Mucosa of gallbladder (tissue), 1 donor: ENCODE data around the gene FARP2. TPM values are rescaled to one million over a fixed set of nuclear protein-coding genes. Genes with fewer than 3 reads are reported as not detected.
"Not testable (repeated sequence)": the region's sequence is repeated elsewhere in the genome, so short reads cannot be mapped to it uniquely, and the experiment has no call there.

Source experiments
- DNase-seq: peaks from one replicate; pipeline ENCODE4 v3.0.0-alpha.2; 2020; ENCODE audit warnings: low spot score
- total RNA-seq: library from RNA; stranded (reverse); gene quantifications from one replicate; pipeline ENCODE4 v1.2.1, GENCODE V29; 2021
- donor health status: DM: no; HTN: no; CAD: no.

The FARP2 gene
- total RNA-seq, 1 donor from 2014 or later = 68.8 TPM

DNA sequence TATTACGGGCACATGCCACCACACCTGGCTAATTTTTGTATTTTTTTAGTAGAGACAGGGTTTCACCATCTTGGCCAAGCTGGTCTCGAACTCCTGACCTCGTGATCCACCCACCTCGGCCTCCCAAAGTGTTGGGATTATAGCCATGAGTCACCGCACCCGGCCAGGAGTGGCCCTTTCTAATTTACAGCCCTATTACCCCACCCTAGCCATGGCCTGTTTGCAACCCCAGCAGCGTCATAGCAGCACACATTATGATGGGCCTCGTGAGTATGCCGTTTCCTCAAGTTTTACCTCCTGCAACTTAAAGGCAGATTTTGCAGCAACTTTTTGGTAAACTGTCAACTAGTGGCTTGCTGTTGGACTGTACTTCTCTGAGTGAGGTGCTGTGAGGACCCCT lies 97.8 kb downstream of the FARP2 start:
- not testable (repeated sequence) for DNase-seq

- no peak for DNase-seq
Observed at GRCh38 chr2:241454837-241455485, 98.9 kb downstream of the FARP2 start.

- DNase-seq = no peak
Observed at GRCh38 chr2:241456546-241456945, 100.5 kb downstream of the FARP2 start.

- no peak for DNase-seq
Observed at GRCh38 chr2:241458687-241459086, 102.6 kb downstream of the FARP2 start.

DNA sequence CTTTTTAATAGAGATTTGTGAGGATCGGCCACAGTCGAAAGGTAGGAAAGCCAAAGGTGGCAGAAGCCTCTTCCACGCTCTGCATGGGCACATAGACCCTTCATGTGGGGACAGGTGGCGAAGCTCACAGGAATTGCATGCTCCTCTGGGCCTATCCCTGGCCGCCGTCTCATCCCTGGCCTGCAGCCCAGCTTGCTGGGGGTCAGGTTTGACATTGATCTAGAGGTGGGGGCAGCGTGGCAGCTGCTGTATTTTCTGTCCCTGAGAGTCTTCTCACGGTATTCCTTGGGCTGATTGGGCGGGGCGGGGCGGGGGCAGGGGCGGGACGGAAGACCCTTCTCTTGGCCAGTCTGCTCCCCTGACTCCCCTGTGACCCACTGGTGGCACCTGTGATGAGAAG lies 103.4 kb downstream of the FARP2 start:
- DNase-seq = no peak

DNA sequence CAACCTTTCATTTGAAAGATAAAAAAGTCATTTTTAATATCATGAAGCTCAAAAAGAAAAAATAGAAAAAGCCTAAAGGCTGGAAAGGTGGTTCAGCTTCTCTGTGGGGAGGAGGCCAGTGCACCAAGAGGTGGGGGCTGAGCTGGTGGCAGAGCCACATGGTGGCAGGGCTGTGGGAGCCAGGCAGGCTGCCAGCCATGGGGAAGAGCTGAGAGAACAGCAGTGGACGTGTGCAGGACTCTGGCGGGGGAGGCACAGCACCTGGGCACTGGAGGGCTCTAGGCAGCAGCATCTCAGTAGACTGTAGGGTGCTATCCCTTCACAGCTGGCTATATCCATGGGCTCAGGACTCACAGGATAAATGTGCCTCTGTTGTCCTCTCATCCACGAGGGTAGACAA lies 104.5 kb downstream of the FARP2 start:
- DNase-seq = no peak

GRCh38 chr2:241461693-241462677 lies 105.9 kb downstream of the FARP2 start:
- peak; percentile 15 for DNase-seq

DNA sequence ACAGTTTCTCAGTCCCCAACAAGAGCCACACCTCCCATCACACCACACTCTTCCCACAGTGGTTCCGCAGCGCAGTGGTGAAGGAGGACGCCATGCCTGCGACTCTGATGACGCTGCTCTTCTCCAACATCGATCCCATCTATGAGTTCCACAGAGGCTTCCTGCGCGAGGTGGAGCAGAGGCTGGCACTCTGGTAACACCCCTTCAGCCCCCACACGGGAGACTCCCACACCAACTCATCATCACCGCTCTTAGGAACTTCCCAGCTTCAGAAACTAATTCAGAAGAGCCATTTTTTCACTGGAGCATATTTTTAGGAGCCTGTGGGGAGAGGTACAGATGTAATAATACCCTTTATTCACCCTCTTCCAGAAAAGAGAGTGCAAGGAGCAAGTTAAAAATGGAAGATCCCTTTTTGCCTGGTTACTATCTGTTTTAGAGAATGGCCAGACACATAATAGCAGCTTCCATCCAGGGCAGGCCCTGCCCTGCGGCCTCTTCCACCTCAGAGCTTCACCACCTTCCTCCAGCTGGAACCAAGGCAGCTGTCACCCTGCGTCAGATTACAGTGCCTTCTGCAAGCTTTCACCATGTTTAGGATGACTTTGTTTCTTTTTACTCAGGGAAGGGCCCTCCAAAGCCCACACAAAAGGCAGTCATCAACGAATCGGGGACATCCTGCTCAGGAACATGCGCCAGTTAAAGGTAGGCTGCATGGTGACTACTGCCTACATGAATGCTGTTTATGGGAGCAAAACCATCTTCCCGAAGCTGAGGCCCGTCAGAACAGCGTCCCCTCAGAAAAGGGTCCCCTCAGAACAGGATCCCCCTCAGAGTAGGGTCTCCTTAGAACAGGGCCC lies 107.4 kb downstream of the FARP2 start:
- no peak for DNase-seq

DNA sequence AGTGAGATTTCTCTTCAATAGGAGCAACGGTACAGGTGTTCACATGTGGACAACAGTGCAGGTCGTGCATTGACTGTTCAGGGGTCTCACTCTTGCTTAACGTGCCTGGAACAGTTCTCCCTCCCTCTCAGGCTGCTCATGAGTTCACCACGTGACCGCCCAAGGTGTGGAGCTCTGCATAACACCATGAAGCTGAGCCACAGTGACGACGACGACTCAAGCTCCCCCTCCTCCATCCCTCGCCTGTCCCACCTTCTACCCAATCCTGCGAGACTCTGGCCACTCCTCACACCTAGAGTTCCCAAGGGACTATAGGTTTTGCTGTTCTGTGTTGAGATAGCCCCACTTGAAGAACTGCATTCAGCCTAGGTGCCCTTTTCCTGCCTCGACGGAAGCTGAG lies 109.5 kb downstream of the FARP2 start:
- no peak for DNase-seq

DNA sequence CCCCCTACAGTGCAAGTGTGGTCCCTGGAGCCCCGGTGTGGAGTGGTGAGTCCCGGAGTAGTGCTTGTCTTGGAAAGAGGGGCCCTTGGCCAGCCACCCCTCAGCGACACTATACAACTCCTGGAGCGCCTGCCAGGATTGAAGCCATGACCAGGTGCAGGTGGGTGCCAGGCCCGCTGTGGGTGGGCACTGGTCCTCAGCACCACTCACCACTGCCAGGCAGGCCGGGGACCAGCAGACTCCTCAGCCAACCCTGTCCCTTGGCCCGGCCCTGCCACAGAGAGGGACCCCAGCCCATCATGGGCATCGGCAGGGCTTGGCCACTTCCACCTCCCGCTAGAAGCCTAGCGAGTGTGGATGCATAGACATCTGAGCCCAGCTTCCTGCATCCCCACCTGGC lies 110.1 kb downstream of the FARP2 start:
- DNase-seq = no peak

GRCh38 chr2:241467777-241468475 lies 111.8 kb downstream of the FARP2 start:
- no peak for DNase-seq

DNA sequence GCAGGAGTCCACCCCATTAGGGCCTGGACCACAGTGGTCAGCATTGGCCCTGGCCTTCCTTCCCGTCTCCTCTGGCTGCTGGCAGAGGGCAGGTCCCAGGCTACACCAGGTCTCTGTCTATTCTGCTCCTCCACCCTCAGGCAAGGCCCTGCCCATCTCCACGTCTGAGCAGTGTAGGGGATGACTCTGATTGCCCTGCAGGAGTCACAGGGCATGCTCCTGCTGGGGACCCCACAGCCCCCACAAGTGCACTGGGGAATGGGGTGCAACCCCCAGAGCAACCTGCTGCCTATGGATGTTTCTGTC lies 112.3 kb downstream of the FARP2 start:
- DNase-seq = no peak

- no peak for DNase-seq
Observed at GRCh38 chr2:241469746-241470145, 113.7 kb downstream of the FARP2 start.

DNA sequence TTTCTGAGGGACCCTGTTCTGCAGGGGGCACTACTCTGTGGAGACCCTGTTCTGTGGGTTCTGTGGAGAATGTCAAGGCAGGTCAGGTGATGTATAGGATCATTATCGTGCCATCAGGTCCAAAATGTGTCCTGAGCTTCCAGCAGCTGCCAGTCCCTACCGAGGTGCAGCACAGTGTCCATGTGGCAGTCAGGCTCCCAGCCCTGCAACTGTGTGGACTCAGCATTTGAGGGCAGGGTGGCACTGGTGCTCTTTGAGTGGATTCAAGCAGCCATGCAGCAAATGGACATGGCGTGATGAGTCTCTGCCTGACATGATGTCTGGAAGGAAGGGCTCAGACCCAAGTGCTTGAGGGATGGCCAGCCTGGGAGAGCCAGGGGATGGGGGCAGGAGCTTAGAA lies 117.3 kb downstream of the FARP2 start:
- DNase-seq = no peak

- no peak for DNase-seq
Observed at GRCh38 chr2:241475267-241475666, 119.2 kb downstream of the FARP2 start.

DNA sequence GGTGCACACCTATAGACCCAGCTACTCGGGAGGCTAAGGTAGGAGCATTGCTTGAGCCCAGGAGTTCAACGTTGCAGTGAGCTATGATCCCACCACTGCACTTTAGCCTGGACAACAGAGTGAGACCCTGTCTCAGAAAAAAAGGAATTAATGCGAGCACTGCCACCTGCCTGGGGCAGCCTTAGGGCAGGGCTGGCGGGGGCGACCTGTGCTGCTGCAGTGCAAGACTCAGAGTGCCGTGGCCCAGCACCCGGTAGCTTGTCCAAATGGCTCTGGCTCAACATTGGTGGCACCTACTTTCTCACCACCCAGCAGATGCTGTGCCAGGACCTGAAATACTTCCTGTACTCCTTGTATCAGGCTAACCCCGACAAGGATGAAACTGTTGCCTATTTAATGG lies 122.1 kb downstream of the FARP2 start:
- DNase-seq = no peak

- no peak for DNase-seq
Observed at GRCh38 chr2:241479026-241479898, 123.2 kb downstream of the FARP2 start.

DNA sequence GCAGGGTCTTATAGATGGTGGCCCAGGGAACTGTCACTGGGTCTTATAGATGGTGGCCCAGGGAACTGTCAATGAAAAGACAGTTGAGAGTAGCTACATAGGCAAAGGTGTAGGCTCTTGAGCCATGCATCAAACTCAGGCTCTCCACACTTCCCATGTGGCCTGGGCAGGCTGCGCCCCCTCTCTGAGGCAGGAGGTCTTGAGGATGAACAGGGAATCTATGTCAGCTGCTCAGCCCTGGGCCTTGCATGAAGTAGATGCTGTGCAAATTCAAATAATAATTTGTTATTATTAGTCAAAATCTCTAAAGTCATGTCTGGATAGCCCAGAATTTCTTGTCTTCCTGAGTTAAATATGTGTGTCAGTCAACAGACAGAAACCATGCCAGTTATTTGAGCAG lies 125.6 kb downstream of the FARP2 start:
- DNase-seq = no peak

DNA sequence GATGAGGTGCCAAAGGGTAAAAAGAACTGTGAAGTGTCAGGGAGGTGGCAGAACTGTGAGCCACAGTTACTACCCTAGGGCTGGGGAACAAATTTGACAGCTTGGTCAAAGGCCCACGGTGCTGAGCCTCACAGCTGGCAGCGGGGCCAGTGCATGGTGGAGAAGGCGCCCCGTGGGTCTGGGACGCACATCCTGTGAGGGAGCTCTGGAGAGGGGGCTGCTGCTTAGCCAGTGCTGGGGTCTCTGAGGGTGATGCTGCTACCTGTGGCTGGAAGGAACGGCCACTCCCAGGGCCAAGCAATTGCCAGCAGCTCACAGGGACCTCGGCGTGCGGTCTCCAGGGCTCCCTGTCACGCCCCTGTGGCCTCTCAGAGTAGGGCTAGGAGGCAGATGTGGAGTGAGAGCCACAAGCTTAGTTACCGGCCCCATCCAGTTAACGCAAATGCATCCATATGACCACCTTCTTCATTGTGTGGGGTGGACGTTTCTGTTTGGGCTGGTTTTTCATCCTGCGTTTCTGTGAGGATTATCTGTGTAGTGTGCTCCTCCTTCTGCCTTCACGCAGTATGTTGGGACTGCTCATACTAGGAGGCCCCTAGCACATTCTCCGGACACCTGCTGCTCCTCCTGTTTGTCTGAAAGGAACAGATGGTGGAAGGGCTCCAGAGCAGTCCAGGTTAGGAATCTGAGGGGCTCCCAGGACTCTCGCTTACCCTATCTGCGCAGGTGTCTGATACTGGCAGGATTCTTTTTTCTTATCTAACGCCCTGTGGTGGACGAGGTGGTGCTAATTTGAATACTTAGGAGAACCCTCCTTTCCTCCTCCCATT lies 126.3 kb downstream of the FARP2 start:
- no peak for DNase-seq

GRCh38 chr2:241483305-241483704 lies 127.2 kb downstream of the FARP2 start:
- no peak for DNase-seq
